ENCODE data around the gene TP53AIP1.
"Not testable (repeated sequence)": the region's sequence is repeated elsewhere in the genome, so short reads cannot be mapped to it uniquely, and the experiment has no call there.

TP53AIP1 gene

GRCh38 chr11:128926000-128926399 lies 16.7 kb downstream of the TP53AIP1 start:
- DNase-seq (ENCODE audit: low read depth in 2 of 2), result no peak

GRCh38 chr11:128925250-128925600 lies 17.4 kb downstream of the TP53AIP1 start:
- no peak for DNase-seq (ENCODE audit: low read depth in 2 of 2)

GRCh38 chr11:128924510-128925249 lies 18.0 kb downstream of the TP53AIP1 start:
- DNase-seq (ENCODE audit: low read depth in 2 of 2), result no peak

GRCh38 chr11:128924104-128924503 lies 18.6 kb downstream of the TP53AIP1 start:
- DNase-seq (ENCODE audit: low read depth in 2 of 2), result no peak

GRCh38 chr11:128921793-128922192 lies 20.9 kb downstream of the TP53AIP1 start:
- no peak for DNase-seq (ENCODE audit: low read depth in 2 of 2)

- DNase-seq (ENCODE audit: low read depth in 2 of 2), result no peak
These were observed 22.0 kb downstream of the TP53AIP1 start for GRCh38 chr11:128920666-128921065.

- not testable (repeated sequence) for DNase-seq (ENCODE audit: low read depth in 2 of 2)
These were observed 23.0 kb downstream of the TP53AIP1 start for GRCh38 chr11:128919635-128920034.

GRCh38 chr11:128919216-128919615 lies 23.5 kb downstream of the TP53AIP1 start:
- no peak for DNase-seq (ENCODE audit: low read depth in 2 of 2)

- no peak for DNase-seq (ENCODE audit: low read depth in 2 of 2)
These were observed 25.4 kb downstream of the TP53AIP1 start for GRCh38 chr11:128917144-128917724.

GRCh38 chr11:128916681-128917080 lies 26.0 kb downstream of the TP53AIP1 start:
- DNase-seq (ENCODE audit: low read depth in 2 of 2), result no peak

GRCh38 chr11:128916037-128916572 lies 26.6 kb downstream of the TP53AIP1 start:
- DNase-seq (ENCODE audit: low read depth in 2 of 2), result no peak

GRCh38 chr11:128915149-128915521 lies 27.5 kb downstream of the TP53AIP1 start:
- no peak for DNase-seq (ENCODE audit: low read depth in 2 of 2)

GRCh38 chr11:128914216-128915148 lies 28.2 kb downstream of the TP53AIP1 start:
- no peak for DNase-seq (ENCODE audit: low read depth in 2 of 2)

GRCh38 chr11:128913806-128914205 lies 28.9 kb downstream of the TP53AIP1 start:
- no peak for DNase-seq (ENCODE audit: low read depth in 2 of 2)

- no peak for DNase-seq (ENCODE audit: low read depth in 2 of 2)
These were observed 31.0 kb downstream of the TP53AIP1 start for GRCh38 chr11:128911701-128912100.

- no peak for DNase-seq (ENCODE audit: low read depth in 2 of 2)
These were observed 31.4 kb downstream of the TP53AIP1 start for GRCh38 chr11:128911239-128911638.

GRCh38 chr11:128910576-128910975 lies 32.1 kb downstream of the TP53AIP1 start:
- no peak for DNase-seq (ENCODE audit: low read depth in 2 of 2)

GRCh38 chr11:128909438-128910125 lies 33.1 kb downstream of the TP53AIP1 start:
- no peak for DNase-seq (ENCODE audit: low read depth in 2 of 2)

GRCh38 chr11:128908391-128909246 lies 34.1 kb downstream of the TP53AIP1 start:
- DNase-seq (ENCODE audit: low read depth in 2 of 2), result no peak

GRCh38 chr11:128907585-128907984 lies 35.1 kb downstream of the TP53AIP1 start:
- DNase-seq (ENCODE audit: low read depth in 2 of 2), result no peak

All from stimulated activated CD8-positive, alpha-beta memory T cell treated with anti-CD3 and anti-CD28 coated beads, Interleukin-2, amount 100 ng/mL, for 1 hour (primary cell).